Breast epithelium (tissue), 4 donors: ENCODE data around the gene PDIA2. TPM values are rescaled to one million over a fixed set of nuclear protein-coding genes. Genes with fewer than 3 reads are reported as not detected.

ENCODE experiments used
- DNase-seq, 2 donors: peaks; one replicate each; pipeline ENCODE4 v3.0.0-alpha.2; 2019; ENCODE audit warnings: low spot score in 2 of 2
- H3K27ac ChIP-seq, 2 donors: fragments of 200-600 bp; sonication (generic) in 1 of 2; one replicate each; pipeline ENCODE4 v1.5.1; 2016 to 2019; ENCODE audit warnings: mild to moderate bottlenecking in 1 of 2
- H3K27me3 ChIP-seq, 2 donors: fragments of 200-600 bp; sonication (generic) in 1 of 2; one replicate each; pipeline versions ENCODE4 v1.5.1 to v1.6.0; 2017 to 2019; ENCODE audit warnings: control low read depth in 1 of 2, mild to moderate bottlenecking in 1 of 2
- H3K36me3 ChIP-seq: fragments of 200-600 bp; one replicate; pipeline ENCODE4 v1.5.1; 2019
- H3K4me1 ChIP-seq, 2 donors: fragments of 200-600 bp; sonication (generic); one replicate each; pipeline ENCODE4 v1.5.1; 2016 to 2019; ENCODE audit warnings: control low read depth in 1 of 2
- H3K4me3 ChIP-seq, 3 donors: fragments of 200-600 bp; sonication (generic); 1 replicate in 2 of 3; 2 replicates in 1 of 3; pipeline ENCODE4 v1.5.1; 2016 to 2019; ENCODE audit warnings: mild to moderate bottlenecking in 3 of 3, moderate library complexity in 2 of 3
- H3K9me3 ChIP-seq, 2 donors: fragments of 200-600 bp; sonication (generic) in 1 of 2; one replicate each; pipeline ENCODE4 v1.5.1; 2016 to 2019; ENCODE audit warnings: control low read depth in 1 of 2
- POLR2A ChIP-seq: fragments of 450-650 bp; IDR thresholded peaks from one replicate; pipeline ENCODE4 v1.6.1; 2016; ENCODE audit warnings: antibody characterized with exemption, mild to moderate bottlenecking, moderate library complexity
- POLR2AphosphoS5 ChIP-seq, 3 donors: sonication (generic); formaldehyde crosslinking; IDR thresholded peaks; one replicate each; pipeline ENCODE4 v1.6.1; 2017; ENCODE audit warnings: antibody characterized with exemption in 3 of 3
- intact Hi-C: fragments of 100-400 bp; cut with DNase I; formaldehyde crosslinking; loops from one replicate; pipeline ENCODE4 v1.15.1; 2023; ENCODE audit warnings: low total_unique reads
- total RNA-seq, 3 donors: library from RNA; depleted of rRNA; stranded (reverse); fragments of >200 nt; gene quantifications; one replicate each; pipeline ENCODE4 v1.1.0, GENCODE V29; 2016
- TF ChIP-seq, protein P1 (sequence below), 3 donors: fragments of 450-650 bp; IDR thresholded peaks; one replicate each; pipeline ENCODE4 v1.5.1; 2016 to 2017; ENCODE audit warnings: antibody characterized with exemption in 3 of 3, mild to moderate bottlenecking in 3 of 3, moderate library complexity in 3 of 3

PDIA2 gene
- total RNA-seq, 3 donors from 2014 or later: not detected

DNA sequence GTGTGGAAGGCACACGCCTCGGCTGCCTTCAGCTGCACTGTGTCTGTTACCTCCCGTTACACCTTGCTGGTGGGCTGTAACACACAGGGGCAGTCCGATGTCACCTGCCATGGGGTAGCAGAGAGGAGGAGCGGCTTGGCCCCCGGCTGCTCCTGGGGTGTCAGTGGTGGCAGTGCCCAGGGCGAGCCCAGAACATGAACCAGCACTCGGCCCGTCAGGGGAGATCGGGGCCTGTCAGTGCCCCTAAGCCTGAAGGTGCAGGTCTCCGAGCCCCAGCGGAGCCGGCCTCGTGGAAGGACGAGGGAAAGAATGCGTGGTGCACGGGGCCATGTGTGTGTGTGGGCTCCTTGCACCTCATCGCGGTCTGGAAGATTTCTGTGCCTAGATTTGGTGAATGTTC lies 22.6 kb upstream of the PDIA2 start:
- no peaks in the 10 kb centered on the region for H3K9me3 ChIP-seq
- H3K27me3 ChIP-seq: no peaks in the 10 kb centered on the region
- H3K27ac ChIP-seq: no peak overlapping the region
- intact Hi-C loops: no loop called here
- TF ChIP-seq, protein P1, sequence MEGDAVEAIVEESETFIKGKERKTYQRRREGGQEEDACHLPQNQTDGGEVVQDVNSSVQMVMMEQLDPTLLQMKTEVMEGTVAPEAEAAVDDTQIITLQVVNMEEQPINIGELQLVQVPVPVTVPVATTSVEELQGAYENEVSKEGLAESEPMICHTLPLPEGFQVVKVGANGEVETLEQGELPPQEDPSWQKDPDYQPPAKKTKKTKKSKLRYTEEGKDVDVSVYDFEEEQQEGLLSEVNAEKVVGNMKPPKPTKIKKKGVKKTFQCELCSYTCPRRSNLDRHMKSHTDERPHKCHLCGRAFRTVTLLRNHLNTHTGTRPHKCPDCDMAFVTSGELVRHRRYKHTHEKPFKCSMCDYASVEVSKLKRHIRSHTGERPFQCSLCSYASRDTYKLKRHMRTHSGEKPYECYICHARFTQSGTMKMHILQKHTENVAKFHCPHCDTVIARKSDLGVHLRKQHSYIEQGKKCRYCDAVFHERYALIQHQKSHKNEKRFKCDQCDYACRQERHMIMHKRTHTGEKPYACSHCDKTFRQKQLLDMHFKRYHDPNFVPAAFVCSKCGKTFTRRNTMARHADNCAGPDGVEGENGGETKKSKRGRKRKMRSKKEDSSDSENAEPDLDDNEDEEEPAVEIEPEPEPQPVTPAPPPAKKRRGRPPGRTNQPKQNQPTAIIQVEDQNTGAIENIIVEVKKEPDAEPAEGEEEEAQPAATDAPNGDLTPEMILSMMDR (IDR thresholded peaks at IDR 0.05): no peak
- TF ChIP-seq POLR2AphosphoS5 (IDR thresholded peaks at IDR 0.05): no peak
- TF ChIP-seq POLR2A: no peak
- no peaks in the 10 kb centered on the region for H3K4me1 ChIP-seq
- DNase-seq: no peak
- H3K4me3 ChIP-seq: no peak overlapping the region
- peaks cover 19% of the 10 kb centered on the region for H3K36me3 ChIP-seq

DNA sequence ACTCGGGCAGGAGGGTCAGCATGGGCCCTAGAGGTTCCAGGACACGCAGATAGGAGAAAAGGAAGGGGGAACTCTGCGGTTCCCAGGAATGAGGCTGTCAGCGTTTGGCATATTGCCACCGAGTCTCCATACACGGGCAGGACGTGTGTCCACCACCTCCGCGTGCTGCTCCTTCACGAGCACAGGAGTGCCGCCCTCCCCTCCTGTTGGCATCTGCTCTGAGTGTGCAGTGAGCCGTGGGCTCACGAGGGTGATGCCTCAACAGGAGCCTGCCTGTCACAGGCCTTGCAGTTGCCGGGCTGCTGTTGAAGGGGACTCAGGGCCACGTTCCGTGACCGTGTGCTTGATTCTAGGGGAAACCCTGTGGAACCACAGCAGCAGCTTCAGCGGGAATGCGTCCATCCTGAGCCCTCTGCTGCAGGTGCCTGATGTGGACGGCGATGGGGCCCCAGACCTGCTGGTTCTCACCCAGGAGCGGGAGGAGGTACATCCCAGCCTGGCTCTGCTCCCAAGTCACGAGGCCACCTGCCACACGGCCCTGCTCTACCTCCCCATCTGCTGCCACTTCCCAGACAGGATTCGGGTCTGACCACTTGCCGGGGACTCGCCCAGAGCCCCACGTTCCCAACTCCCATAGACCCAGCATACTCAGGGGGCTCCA lies 21.8 kb upstream of the PDIA2 start:
- Histone ChIP-seq H3K4me3 (no peak overlapping the region), H3K9me3 (no peaks in the 10 kb centered on the region), H3K27ac (no peak overlapping the region), H3K4me1 (no peaks in the 10 kb centered on the region), H3K36me3 (peaks cover 19% of the 10 kb centered on the region), H3K27me3 (no peaks in the 10 kb centered on the region)
- no peak for DNase-seq
- intact Hi-C loops: no loop called here
- TF ChIP-seq, protein P1 (IDR thresholded peaks at IDR 0.05): no peak
- TF ChIP-seq POLR2A (no peak), POLR2AphosphoS5 (IDR thresholded peaks at IDR 0.05) (no peak)

DNA sequence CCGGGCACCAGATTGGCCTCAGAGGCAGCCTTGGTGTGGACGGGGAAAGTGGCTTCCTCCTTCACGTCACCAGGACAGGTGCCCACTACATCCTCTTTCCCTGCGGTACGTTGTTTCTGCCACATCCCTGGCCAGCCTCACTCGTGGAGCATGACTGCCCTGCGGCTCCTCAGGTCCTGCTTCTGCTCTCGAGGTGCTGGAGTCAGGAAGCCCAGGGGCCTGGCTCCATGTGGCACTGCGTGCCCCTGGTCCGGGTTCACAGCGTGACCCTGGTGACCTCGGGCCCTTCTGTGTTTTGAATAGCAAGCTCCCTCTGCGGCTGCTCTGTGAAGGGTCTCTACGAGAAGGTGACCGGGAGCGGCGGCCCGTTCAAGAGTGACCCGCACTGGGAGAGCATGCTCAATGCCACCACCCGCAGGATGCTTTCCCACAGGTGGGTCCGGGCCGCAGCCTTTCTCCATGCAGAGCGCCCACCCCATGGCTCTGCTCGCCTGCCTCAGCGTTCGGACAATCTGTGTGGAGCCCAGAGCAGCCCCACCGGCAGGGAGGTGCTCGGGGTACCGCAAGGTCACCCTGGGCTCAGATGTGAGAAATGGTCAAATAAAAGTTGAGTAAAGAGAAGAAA lies 20.7 kb upstream of the PDIA2 start:
- H3K9me3 ChIP-seq: no peaks in the 10 kb centered on the region
- H3K36me3 ChIP-seq: peaks cover 19% of the 10 kb centered on the region
- TF ChIP-seq POLR2AphosphoS5 (IDR thresholded peaks at IDR 0.05): no peak
- no peak for TF ChIP-seq POLR2A
- TF ChIP-seq, protein P1 (IDR thresholded peaks at IDR 0.05): no peak
- no peaks in the 10 kb centered on the region for H3K4me1 ChIP-seq
- H3K27ac ChIP-seq: no peak overlapping the region
- intact Hi-C loops: no loop called here
- H3K27me3 ChIP-seq: no peaks in the 10 kb centered on the region
- no peak for DNase-seq
- no peak overlapping the region for H3K4me3 ChIP-seq

DNA sequence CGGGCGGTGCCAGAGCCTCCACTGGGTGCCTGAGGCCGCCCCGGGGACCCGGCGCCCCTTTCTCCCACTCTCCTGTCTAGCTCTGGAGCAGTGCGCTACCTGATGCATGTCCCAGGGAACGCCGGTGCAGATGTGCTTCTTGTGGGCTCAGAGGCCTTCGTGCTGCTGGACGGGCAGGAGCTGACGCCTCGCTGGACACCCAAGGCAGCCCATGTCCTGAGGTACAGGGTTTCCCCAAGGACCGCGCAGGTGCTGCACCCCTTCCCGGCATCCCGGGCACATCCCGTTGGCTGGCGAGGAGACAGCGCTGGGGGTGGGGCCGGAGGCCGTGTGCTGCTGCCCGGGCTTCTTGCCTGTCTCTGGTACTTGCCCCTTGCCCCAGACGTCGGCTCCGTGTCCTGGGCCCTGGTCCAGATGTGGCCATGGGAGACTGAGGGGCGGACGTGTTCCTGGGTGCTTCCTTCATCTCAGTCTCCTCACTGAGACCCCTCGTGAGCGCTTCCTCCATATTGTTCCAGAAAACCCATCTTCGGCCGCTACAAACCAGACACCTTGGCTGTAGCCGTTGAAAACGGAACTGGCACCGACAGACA lies 19.7 kb upstream of the PDIA2 start:
- TF ChIP-seq POLR2A (no peak), POLR2AphosphoS5 (IDR thresholded peaks at IDR 0.05) (no peak)
- TF ChIP-seq, protein P1 (IDR thresholded peaks at IDR 0.05): no peak
- H3K4me1 ChIP-seq: no peaks in the 10 kb centered on the region
- no peak for DNase-seq
- H3K9me3 ChIP-seq: no peaks in the 10 kb centered on the region
- H3K27ac ChIP-seq: no peak overlapping the region
- H3K27me3 ChIP-seq: no peaks in the 10 kb centered on the region
- intact Hi-C loops: no loop called here
- H3K36me3 ChIP-seq: peaks cover 19% of the 10 kb centered on the region
- H3K4me3 ChIP-seq: no peak overlapping the region

DNA sequence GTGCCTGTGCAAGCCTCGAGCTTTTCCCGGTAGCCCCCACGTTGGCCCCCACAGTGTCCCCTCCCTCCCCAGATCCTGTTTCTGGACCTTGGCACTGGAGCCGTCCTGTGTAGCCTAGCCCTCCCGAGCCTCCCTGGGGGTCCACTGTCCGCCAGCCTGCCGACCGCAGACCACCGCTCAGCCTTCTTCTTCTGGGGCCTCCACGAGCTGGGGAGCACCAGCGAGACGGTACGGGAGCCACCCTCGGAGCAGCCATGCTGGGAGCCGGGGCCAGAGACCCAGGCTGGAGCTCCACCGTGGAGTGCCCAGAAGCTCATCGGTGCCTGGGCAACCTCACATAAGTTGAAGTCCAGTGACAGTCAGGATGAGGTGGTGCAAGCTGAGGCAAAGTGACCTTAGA lies 19.0 kb upstream of the PDIA2 start:
- intact Hi-C loops: no loop called here
- H3K36me3 ChIP-seq: peaks cover 19% of the 10 kb centered on the region
- no peak for DNase-seq
- H3K27me3 ChIP-seq: no peaks in the 10 kb centered on the region
- no peak overlapping the region for H3K27ac ChIP-seq
- TF ChIP-seq POLR2AphosphoS5 (IDR thresholded peaks at IDR 0.05) (no peak), POLR2A (no peak)
- TF ChIP-seq, protein P1 (IDR thresholded peaks at IDR 0.05): no peak
- H3K9me3 ChIP-seq: no peaks in the 10 kb centered on the region
- H3K4me3 ChIP-seq: no peak overlapping the region
- no peaks in the 10 kb centered on the region for H3K4me1 ChIP-seq
